Activated naive CD4-positive, alpha-beta T cell (primary cell): ENCODE data around the gene CYP2A7.
"Not testable (repeated sequence)": the region's sequence is repeated elsewhere in the genome, so short reads cannot be mapped to it uniquely, and the experiment has no call there.

ENCODE experiments used
- DNase-seq, 4 experiments: peaks; one replicate each; lab custom pipeline; 2025; lab: John Stamatoyannopoulos, UW

The CYP2A7 gene

GRCh38 chr19:40882062-40882461, at the start of gene CYP2A7:
Gene CYP2A7, minus strand, starts transcription at chr19:40882231. Its CDS starts 21 bp downstream, at chr19:40882210.
- not testable (repeated sequence) for DNase-seq

DNA sequence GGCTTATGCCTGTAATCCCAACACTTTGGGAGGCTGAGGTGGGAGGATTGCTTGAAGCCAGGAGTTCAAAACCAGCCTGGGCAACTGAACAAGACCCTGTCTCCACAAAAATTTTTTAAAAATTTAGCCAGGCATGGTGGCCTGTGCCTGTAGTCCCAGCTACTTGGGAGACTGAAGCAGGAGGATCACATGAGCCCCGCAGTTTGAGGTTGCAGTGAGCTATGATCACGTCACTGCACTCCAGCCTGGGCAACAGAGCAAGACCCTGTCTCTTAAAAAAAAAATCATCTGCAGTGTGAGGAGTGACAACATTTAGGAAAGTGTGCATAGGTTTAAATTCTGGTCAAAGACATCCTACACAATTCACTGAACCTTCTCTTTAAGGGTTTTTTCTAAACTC, 48.8 kb upstream of the CYP2A7 start:
- not testable (repeated sequence) for DNase-seq

DNA sequence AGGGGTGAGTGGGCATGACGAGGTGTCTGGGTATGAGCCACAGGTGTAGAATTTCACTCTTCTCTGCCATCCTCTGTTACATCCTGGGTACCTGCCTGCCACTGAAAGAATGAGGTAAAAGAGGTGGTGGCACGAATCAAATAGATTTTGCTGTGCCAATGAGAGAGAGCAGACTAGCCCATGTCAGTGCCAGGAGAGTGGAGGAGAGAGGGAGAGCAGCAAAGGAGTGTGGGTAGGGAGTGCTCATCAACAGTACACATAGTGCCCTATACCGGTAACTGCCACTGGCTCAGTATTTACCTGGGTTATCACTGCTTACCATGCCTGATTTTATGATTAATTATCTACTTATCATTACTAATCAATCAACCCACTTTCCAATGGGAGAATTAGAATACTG, 47.9 kb upstream of the CYP2A7 start:
- not testable (repeated sequence) for DNase-seq

DNA sequence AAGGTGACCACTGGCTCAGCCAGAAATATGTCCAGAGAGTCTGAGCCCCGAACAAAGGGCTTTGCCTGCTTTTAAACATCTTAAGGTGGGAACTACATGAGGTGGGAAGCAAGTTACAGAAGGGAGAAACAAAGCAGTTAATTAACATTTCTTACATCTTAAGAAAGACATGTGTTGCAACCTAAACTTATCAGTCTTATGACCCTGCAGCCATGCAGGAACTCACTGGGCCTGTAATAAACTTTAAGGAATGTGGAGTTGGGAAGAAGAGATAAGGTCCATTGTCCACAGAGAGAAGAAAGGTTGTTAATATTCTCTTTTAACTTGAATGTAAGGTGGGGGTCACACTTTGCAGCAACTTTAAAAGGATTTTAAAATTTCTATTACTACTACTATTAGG, 46.8 kb upstream of the CYP2A7 start:
- no peak for DNase-seq

- no peak for DNase-seq
Observed at GRCh38 chr19:40927567-40927966, 45.5 kb upstream of the CYP2A7 start.

- not testable (repeated sequence) for DNase-seq
Observed at GRCh38 chr19:40926276-40926675, 44.2 kb upstream of the CYP2A7 start.

DNA sequence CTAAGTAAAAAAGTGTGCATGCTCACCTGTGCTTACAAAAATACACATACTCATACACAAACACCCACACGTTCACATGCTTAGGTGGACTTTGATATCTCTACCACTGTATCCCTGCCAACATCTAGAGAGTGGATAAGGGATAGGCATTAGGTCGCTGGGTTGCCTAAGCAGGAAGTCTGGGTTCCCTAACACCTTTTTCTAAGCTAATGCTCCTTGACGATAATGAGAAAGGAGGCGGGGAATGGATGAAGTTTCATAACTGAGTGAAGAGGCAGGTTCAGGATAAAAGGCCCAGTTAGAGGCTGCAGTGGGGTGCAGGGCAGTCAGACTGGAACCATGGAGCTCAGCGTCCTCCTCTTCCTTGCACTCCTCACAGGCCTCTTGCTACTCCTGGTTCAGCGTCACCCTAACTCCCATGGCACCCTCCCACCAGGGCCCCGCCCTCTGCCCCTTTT, 41.9 kb upstream of the CYP2A7 start:
- no peak for DNase-seq

- not testable (repeated sequence) for DNase-seq
Observed at GRCh38 chr19:40922237-40923160, 40.5 kb upstream of the CYP2A7 start.

GRCh38 chr19:40921005-40921897, 39.2 kb upstream of the CYP2A7 start:
- no peak for DNase-seq

- DNase-seq = no peak
Observed at GRCh38 chr19:40920300-40921004, 38.4 kb upstream of the CYP2A7 start.

DNA sequence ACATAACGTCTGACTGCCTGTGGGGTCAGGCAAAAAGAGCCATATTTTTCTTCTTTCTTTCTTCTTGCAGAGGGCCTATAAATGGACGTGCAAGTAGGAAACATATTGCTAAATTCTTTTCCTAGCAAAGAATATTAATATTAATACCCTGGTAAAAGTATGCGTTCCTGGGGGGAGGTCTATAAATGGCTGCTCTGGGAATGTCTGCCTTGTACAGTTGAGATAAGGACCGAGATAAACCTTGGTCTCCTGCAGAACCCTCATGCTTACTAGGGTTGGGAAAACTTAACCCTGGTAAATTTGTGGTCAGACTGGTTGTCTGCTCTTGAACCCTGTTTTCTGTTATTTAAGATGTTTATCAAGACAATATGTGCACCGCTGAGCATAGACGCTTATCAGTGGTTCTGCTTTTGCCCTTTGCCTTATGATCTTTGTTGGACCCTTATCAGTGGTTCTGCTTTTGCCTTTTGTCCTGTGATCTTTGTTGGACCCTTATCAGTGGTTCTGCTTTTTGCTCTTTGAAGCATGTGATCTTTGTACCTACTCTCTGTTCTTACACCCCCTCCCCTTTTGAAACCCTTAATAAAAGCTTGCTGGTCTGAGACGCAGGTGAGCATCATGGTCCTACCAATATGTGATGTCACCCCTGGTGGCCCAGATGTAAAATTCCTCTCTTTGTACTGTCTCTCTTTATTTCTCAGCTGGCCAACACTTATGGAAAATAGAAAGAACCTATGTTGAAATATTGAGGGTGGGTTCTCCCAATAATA, 37.7 kb upstream of the CYP2A7 start:
- DNase-seq = not testable (repeated sequence)

DNA sequence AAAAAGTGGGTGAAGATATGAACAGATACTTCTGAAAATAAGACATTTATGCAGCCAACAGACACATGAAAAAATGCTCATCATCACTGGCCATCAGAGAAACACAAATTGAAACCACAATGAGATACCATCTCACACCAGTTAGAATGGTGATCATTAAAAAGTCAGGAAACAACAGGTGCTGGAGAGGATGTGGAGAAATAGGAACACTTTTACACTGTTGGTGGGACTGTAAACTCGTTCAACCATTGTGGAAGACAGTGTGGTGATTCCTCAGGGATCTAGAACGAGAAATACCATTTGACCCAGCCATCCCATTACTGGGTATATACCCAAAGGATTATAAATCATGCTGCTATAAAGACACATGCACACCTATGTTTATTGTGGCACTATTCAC, 36.3 kb upstream of the CYP2A7 start:
- DNase-seq = not testable (repeated sequence)

DNA sequence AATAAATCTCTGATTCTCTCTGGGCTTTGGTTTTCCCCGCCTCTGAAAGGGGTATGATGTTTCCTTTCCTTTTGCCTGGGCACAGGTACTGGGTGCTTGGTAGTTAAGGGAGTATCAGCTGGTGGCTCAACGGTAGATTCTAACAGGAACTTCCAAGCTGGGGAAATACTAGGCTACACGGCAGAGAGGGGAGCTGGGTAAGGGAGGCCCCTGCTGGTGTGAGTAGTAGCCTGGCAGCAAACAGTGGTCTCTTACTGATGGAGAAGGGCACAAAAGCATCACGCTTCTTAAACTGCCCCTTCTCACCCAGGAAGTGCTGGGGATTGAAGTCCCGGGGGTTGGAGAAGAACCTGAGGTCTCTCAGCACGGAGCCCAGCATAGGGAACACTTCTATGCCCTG, 26.9 kb upstream of the CYP2A7 start:
- no peak for DNase-seq

DNA sequence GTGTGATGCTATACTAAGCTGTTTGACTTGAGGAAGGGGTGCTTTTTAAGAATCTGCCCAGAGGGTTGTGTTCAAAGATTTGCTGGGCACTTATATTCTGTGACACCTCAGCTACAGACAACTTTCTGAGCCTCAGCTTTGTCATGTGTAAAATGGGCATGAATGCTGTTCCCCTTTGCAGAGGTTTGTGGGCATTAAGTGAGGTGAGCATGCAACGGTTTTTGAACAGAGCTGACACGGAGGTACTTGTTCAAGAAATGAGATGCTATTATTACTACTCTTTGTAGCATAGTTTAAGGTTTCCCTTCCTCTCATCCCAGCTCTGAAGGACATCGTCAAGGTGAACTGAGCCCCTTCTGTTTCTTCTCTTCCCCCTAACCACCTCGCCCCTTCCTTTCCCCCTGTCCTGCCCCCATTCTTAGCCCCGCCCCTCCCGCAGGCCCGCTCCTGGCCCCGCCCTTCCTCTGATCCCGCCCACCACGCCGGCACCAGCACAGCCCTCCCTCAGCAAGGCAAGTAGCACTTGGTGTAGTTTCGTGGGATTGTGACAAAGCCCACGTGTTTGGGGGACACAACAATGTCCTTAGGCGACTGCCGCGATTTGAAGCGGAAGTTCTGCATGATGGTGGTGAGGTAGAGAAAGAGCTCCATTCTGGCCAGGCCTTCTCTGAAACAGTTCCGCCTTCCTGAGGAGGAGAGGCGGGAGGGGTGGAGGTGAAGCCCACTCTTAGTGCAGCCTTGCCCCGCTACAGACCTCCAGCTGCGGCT, 26.1 kb upstream of the CYP2A7 start:
- DNase-seq = peak in 1 of 4 experiments; percentile 48

DNA sequence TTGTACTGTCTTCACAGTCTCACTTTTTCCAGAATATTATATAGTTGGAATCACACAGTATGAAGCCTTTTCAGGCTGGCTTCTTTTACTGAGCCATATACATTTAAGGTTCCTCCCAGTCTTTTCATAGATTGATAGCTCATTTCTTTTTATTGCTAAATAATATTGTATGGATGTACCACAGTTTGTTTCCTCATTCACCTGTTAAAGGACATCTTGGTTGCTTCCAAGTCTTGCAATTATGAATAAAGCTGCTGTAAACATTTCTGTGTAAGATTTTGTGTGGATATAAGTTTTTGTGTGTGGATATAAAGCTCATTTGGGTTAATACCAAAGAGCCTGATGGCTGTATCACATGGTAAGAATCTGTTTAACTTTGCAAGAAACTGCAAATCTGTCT, 24.5 kb upstream of the CYP2A7 start:
- no peak for DNase-seq

DNA sequence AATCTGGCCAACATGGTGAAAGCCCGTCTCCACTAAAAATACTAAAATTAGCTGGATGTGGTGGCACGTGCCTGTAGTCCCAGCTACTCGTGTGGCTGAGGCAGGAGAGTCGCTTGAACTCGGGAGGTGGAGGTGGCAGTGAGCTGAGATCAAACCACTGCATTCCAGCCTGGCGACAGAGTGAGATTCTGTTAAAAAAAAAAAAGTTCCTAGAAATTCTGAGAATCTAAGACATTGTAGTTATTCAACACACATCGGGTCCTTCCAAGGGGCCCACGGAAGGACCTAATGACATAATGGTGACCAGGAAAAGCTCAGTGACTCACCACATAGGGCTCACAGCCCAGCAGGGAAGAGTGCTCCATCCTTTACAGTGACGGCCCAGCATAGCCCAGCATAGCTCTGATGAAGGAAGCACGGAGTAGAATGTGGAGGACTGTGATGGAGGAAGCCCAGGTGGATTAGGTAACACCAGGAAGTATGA, 22.7 kb upstream of the CYP2A7 start:
- not testable (repeated sequence) for DNase-seq

DNA sequence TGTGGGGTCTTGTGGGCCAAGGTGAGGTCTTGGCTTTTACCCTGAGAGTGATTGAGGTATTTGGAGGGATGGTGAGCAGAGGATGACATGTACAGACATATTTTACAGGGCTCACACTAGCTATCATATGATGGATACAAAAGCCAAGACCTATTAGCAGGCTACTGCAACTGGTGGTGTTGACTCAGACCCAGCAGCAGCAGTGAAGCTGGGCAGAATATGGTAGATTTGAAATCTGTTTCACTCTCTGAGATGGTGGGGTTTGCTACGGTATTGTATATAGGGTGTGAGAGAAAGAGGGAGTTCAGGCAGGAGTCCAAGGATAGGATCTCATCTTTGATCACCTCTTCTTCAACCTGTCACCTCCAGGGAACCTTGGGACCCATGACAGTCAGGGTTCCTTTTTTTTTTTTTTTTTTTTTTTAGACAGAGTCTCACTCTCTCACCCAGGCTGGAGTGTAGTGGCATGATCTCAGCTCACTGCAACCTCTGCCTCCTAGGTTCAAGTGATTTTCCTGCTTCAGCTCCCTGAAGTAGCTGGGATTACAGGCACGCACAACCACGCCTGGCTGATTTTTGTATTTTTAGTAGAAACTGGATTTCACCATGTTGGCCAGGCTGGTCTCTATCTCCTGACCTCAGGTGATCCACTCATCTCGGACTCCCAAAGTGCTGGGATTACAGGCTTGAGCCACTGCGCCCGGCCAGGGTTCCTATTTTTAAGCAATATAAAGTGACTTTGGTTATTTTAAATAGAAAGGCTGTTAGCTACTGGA, 20.1 kb upstream of the CYP2A7 start:
- not testable (repeated sequence) for DNase-seq

- DNase-seq = not testable (repeated sequence)
Observed at GRCh38 chr19:40900521-40900920, 18.5 kb upstream of the CYP2A7 start.

DNA sequence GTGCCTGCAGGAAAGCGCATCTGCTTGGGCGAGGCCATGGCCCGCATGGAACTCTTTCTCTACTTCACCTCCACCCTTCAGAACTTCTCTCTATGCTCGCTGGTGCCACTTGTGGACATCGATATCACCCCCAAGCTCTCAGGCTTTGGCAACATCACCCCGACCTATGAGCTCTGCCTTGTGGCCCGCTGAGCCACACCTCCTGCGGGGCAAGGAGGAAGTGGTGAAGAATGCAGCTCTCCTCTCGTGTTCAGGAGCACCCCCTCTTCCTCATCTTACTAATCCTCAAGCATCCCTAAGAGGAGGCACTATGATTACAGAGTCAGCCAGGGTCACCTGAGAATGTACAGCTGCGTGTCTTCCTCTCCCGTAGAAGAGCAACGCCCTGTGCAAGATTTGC, 17.9 kb upstream of the CYP2A7 start:
- peak in 1 of 4 experiments; percentile 3 for DNase-seq
